ENCODE data around the gene CDH24.
A peak's percentile ranks its signal among the peaks of the same experiment; 100 is the strongest.

Gene CDH24

DNA sequence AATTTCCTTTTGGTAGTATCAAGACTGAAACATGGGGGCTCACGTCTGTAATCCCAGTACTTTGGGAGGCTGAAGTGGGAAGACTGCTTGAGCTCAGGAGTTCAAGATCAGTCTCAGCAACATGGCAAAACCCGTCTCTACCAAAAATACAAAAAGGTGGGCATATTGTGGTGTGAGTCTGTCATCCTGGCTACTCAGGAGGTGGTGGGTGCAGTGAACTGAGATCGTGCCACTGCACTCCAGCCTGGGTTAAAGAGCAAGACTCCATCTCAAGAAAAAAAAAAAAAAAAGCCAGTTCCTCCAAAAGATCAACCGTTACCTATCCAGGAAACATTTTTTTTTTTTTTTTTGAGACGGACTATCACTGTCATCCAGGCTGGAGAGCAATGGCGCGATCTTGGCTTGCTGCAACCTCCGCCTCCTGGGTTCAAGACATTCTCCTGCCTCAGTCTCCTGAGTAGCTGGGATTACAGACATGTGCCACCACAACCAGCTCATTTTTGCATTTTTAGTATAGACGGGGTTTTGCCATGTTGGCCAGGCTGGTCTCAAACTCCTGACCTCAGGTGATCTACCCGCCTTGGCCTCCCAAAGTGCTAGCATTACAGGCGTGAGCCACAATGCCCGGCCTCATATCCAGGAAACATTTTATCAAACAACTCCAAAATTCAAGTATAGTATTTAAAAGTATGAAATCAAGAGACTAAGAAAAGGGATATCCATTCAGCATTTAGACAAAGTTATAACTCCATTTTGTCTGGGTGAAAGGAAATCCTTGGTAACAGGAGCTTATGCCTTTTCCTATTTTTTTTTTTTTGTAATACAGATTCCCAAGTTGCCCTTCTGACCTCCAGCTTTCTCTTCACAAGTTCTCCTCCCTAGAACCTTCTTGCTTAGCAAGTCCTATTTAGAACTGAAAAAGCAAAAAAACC lies 34.2 kb upstream of the CDH24 start:
- no peak for DNase-seq (ENCODE audit: low spot score)

DNA sequence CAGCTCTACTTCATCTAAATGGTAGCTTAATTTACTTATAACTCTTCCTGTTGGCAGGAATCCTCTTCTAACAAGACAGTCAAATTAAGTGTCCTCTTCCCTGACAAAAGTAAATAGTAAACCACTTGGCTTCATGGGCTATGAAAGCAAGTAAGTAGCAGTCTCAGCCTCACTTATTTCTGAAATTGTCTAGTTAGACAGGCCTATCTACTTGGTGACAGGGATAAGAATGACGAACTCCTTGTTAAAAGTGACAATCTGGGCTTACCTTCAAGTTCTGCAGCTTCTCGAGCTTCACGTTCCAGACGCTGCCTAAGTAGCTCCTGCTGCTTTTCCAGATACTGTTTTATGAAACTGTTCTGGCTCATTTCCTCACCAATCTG lies 32.9 kb upstream of the CDH24 start:
- no peak for DNase-seq (ENCODE audit: low spot score)

DNA sequence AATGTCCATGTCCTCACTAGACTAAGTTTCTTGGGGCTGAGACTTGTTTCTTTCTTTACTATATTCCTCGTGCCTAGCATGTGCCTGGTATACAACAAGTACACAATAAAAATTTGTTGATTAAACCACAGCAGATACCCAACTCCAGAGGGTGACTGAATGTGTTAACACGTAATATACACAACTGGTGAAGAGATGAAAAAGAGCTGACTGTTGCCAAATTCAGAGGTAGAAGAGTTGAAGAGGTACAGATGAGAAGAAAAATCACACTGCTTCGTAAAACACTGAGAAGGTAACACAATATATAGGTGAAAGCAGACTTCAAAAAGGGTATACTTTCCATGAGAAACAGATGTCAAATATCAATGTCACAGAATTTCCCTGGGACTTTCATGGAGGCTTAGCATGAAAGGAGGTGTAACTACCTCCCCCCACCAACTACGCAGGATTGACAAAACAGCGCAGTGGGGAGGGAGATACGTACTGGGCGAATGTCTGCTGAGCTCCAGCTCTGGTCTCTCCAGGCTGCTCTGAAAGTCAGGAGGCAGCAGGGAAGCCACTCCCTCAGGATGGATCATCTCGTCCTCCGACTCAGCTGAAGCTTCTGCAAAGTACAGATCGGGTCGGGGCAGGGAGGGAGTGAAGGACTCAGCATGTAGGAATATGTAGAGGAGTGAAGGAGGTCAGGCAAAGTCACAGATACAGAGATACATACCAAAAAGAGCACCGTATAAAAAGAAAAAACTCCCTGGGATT lies 32.4 kb upstream of the CDH24 start:
- DNase-seq (ENCODE audit: low spot score), result no peak

DNA sequence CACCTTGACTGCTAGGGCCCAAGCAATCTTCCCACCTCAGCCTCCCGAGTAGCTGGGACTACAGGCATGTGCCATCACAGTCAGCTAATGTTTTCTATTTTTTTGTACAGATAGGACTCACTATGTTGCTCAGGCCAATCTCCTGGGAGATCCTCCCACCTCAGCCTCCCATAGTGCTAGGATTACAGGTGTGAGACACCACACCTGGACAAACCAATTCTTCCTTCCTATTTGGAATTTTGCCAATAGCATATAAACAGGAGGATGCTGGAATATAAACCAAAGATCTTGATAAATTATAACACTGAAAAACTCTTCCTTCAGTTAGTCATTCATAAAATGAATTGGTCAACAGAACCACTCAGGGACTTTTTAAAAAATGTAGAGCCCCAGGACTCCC lies 29.2 kb upstream of the CDH24 start:
- no peak for DNase-seq (ENCODE audit: low spot score)

DNA sequence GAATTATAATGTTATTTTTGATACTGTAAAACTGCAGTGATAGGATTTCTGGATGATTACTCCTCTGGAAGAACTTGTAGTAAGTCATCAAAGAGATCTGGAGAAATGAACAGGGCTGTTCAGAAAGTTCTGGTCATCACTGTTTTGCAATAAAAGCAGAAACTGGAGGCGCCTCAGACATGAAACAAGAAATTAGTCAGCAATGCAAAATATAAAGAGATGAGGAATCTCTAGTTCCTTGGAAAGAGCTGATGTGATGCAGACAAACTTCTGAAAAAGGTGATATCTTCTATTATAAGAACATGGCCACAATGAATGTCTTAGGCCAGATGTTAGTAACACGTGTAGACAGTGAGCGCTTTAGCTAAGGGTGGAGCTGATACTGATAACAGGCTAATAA lies 28.1 kb upstream of the CDH24 start:
- no peak for DNase-seq (ENCODE audit: low spot score)

DNA sequence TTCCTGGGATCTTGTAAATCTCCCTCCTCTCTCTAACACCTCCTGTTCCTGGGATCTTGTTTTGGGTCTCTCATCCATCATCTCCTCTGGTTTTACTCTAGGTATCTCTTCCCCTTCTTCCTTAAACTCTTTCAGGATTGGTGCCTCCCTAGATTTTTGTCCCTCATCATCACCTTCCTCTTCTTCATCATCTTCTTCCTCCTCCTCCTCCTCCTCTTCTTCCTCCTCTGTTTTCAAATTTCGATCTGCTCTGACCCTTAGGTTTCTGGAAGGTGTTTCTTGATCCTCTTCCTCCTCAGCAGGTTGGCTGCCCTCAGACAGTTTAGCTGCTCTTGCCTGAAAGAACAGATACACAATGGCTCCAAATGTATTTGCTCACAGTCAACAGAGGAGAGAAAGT lies 23.2 kb upstream of the CDH24 start:
- no peak for DNase-seq (ENCODE audit: low spot score)

DNA sequence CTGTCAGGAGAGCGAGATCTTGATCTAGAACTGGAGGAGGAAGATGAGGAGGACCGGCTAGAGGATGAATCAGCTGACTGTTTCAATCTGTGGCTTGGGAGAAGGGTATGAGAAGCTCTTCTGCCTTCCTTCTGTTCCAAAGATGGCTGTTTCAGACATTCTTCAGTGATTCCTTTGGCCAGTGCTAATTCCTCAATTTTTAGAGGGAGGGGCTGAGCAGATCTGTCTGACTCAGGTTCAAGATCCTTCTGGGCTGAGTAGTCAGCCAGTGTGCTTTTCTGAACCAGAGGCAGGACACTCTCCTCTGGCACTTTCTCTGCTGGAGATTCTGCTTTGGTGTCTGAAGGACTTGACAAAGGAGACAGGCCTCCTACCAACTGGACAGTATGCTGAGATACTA lies 22.4 kb upstream of the CDH24 start:
- DNase-seq (ENCODE audit: low spot score), result no peak

DNA sequence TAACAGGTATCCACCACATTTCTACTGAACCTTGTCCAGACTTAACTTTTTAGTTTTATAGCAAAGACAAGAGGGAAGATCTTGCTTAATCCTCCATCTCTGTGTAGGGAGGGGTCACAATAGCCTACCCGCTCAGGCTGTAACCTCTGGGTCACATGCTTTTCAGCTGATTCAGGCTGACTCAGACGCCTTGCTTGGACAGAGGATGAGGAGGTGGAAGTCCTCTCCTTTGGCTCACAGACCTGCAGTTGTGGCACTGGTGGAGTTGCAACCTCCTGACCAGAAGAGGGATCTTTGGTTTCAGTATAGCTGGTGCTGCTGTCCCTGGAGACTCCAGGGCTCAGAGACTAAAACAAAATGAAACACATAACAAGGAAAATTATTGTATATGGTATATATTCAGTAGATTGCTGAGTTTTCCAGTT lies 21.4 kb upstream of the CDH24 start:
- no peak for DNase-seq (ENCODE audit: low spot score)

DNA sequence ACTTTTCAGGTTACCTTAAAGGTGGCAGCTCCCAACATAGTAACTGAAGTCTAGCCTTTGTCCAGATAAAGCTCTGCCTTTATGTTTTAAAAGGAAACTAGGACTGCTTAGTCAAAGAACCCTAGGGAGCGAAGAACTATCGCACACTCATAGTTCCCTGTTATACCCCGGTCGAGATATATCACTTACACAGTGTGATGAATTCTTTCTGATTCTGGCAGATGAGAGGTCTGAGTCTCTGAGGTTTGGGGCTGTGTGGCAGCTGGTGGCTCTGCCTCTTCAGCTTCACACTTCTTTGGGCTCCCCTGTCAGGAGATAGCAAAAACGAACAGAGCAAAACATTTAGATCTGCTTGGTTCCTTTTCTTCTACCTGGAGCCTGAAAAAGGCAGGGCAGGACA lies 20.6 kb upstream of the CDH24 start:
- no peak for DNase-seq (ENCODE audit: low spot score)

DNA sequence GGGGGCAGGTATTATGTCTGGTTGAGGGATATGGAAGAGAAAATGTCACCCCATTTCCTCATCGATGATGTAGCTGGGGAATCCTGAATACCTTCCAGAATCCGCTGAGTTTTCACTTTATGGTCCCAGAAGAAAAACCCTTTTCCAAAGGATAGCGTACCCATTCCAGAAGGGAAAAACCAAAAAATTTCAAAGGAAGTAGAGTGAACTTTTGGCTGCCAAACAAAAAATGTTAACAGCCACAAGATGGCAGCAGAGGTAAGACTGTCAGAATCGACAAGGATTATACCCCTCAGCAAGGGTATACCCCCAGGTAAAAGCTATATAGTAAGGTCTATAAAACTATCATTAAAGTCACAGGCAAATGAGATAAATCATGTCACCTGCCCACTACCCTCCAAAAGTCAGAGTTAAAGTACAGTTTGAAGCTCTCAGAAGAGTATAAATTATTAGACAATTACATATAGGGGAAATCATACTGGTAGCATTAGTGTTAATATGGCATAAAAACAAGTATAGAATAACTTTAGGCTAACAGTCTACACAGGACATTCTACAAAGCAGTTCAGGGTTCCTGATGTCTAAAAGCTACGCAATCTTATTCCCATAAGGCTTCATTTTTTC lies 19.6 kb upstream of the CDH24 start:
- no peak for DNase-seq (ENCODE audit: low spot score)

DNA sequence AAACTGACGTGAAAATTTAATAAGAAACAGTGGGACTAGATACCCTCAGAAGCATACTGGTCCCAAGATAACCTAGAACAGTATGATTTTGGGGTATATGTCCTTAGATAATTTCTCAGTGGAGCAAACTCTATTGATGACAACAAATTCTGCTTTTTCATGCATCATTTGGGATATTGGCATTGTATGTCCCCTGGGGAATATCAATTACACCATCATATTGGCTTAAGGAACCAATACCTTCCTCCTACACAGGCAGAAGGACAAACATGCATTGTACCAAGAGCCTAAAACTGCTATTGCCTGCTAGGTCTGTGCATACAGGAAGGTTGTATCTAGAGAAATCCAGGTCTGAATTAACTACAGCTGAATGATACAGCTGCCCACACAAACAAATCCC lies 17.6 kb upstream of the CDH24 start:
- no peak for DNase-seq (ENCODE audit: low spot score)

DNA sequence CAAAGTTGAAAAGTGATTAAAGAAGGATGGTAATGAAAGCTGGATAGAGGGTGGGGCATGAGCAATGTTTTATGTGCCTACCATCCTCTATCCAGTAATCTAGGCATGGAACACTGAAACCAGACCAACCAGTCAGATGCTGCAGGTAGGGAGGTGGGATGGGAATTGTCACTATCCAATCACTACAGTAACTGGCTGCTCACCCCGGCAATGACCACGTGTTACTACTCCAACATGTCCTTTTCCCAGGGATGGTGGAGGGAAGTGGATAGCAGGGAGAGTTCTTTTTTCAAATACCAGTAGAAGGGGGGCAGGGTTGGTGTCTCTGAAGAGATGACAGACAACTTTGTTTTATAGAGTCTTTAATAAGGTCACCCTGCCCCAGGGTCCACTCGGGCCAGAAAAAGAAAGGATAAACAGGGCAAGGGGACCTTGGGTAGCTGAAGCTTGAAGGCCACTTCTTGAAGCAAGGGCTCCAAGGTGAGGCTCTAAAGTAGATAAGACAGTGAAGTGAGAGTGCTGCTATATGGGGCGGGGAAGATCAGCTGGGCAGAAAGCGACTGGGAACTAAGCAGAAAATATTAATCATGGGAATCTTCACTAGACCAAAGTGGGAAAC lies 14.7 kb upstream of the CDH24 start:
- DNase-seq (ENCODE audit: low spot score), result peak; percentile 56

DNA sequence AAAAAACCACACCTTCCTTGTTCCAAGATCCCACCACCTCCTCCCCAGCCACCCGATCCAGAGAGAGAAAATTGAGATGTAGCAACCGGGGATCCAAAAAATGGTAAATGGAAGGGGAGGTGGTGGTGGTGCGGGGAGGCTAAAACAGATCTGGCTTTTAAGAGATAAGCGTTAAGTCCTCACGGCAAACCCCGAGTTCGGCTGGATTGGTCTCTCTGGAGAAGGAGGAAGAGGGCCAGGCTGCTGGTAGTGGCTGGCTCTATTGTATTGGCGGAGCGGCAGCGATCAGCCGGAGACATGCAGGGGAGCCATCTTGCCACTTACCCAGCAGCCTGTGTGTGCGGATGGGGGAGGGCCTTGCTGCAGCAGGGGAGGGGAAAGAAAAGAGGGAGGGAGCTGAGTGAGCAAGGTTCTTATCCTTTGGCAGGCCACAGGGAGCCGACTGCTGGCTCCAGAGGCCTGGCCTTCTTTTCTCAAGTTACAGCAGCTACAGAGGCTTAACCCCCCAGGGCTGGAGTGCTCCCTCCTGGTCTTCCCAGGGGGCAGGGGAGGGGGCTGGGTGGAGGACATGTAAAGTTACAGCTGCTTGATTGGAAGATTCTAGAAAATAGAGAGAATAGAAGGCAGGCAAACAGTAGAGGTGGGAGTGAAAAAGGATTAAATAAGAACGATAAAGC lies 14.1 kb upstream of the CDH24 start:
- peak; percentile 92 for DNase-seq (ENCODE audit: low spot score)

DNA sequence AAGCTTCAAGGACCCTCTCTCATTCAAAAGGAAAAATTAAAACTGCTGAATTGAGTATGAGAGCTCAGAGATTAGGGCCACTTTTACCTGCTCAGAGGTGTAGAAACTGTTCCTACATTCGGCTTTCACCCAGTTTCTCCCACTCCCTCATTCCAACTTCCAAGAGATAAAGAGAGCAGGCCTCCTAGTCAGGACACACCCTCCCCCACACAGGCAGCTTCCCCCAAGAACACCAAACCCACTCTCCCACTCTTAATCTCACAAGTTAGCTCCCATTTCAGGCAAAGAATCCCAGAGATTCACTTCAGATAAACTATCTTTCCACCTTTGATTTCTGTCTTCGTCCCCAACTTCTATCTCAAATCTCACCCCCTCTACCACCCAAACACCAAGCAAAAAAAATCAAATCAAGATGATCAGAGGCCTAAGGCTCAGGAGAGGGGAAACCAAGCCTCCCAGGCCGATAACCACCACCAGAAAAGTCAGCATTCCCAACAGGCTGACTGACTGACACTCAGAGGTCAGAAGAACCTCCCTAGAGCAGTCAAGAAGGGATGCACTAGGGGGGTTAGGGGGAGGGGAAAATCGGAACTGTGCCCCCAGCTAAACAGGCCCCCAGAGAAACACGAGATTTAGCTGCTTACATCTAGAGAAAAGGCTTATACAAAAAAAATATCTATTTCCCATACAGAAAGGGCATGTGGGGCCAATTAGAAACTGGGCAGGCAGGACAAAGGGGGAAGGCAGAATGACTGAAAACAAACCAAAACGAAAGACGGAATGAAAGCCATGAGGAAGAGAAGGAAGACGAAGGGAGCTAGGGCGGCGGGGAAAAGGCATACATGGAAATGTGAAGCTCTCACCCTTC lies 13.2 kb upstream of the CDH24 start:
- no peak for DNase-seq (ENCODE audit: low spot score)

DNA sequence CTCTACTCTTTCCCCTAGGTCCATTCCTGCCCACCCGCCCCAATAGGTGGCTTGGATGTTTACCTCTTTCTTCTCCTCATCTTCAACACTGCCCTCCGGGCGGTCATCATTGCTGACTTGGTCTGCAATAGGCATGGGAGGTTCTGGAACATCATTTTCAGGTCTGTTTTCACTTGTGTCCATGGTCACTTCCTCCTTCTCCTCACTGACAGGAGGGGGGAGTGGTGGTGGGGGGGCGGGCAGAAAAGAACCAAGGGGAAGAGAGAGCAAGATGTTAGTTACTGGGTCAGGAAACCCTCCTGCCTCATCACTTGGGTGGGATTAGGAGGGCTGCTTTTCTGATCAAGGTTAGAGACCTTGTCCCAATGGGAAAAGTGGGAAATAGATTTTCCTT lies 12.1 kb upstream of the CDH24 start:
- DNase-seq (ENCODE audit: low spot score), result no peak

DNA sequence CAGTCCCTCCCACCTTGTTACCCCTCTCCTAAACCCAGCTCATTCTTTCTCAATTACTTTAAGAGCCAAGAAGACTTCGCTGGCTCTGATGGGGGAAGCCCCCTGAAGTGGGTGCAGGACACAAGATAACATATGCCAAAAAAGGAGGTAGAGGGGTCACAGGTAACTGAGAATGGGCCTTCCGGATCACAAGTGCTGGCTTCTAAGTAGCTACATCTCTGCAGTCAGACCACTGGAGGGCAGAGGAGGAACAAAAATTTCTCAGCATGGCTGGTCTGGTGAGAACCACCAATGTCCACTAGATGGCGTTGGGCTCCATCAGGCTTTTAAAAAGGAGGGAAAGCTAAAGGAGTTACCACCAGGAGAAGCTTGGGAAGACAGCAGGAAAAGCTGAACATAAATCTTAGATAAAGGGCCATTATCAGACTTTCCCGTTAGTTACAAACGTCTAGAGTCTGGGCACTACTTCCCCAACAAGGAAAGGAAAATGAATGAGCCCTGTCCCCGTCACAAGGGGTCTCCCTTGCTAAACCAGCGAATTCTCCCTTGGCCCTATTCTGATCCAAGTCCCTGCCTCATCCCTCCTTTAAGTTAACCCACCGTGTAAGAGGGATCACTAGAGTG lies 11.6 kb upstream of the CDH24 start:
- DNase-seq (ENCODE audit: low spot score), result peak; percentile 92

DNA sequence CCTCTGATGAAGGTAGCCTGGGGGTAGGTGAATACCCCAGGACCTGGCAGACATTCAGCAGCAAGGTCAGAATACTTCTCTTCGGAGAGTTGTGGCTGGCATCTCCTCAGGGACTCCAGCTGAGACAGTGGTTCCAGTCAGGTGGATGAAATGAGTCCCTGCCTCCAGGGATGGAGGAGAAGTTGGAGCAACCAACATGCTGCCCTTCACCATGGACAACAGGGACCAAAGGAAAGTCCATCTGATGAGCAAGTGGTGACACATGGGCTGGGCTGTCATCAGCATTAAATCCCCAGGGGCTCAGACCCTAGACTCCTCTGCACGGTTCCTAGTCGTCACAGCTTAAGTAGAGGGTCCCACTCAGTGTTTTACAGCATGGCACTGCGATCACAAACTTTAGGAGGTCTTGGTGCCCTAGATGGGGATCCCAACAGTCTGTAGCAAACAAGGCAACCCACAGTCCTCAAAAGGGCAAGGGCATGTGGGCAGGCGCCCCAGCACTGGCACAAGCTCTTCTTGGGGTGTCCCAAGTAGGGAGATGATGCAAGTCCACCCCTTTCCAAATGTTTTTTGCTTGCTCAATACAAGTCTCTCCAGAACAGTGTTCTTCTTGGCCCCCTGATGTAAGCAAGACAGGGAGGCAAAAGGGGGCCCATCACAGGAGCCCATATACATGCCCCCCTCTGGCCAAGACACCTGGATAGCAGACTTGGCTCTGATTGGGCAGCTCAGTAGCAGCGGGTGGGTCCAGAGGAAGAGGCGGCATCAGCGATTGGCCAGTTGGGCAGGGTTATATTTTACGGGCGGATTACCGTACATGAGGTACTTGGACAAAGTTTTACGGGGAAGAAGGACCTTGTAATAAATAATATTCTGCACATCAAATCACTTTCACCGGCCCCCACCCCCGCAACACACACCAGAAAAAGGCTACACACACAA lies 10.8 kb upstream of the CDH24 start:
- no peak for DNase-seq (ENCODE audit: low spot score)

DNA sequence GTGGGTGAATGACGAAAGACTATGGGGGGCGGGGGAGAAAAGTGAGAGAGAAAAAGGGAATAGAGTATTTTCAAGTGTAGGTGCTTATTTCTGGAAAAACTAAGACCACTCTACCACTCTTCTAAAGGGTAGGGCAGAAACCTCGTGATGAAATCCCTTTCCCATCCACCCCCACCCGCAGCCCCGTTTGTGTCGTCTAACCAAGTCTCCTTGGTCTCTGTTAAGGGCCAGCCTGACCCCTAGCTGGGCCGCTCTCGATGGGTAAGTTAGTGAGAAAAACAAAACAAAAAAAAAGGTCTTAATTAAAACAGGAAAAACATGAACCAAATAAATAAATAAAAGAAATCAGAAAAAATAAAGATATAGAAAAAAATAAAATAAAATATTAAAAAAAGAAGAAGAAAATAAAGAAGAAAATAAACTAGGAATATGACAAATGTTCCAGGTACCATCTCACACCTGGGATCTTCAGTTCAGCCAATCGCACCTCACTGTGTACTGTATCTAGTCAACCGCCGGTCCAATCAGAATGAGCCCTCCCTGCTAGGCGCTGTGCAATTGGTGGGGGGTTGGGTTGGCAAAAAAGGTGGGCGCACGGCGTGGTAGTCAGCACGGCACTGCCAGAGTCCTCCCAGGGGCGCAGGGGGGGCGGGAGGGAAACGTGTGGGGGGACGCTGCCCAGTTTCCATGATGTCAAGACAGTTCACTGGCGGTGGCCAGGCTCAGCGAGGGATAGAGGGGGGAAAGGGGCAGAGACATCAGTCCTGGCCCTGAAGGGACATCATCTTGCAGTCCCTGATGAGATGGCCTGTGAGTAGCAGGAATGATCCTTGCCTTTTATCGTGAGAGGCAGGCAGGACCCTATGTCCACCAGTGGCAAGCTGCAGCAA lies 9.8 kb upstream of the CDH24 start:
- DNase-seq (ENCODE audit: low spot score), result no peak
